Keratinocyte (primary cell): ENCODE data around the gene GBX2. TPM values are rescaled to one million over a fixed set of nuclear protein-coding genes. Genes with fewer than 3 reads are reported as not detected.

ENCODE experiments used
- DNase-seq: peaks from one replicate; pipeline ENCODE4 v3.0.0-alpha.2; 2011; ENCODE audit warnings: low read depth, missing footprints, low spot score
- FAIRE-seq: peaks from 2 replicates; lab custom pipeline; 2011; peaks lifted over from hg19 to GRCh38; lab: Jason Lieb, UNC
- H2AFZ ChIP-seq: 2 replicates; pipeline ENCODE4 v1.6.0; 2012; ENCODE audit warnings: low read length, control low read depth, inconsistent platforms; ENCODE audit not compliant: control insufficient read depth
- H3K27ac ChIP-seq: 2 replicates; pipeline ENCODE4 v1.5.1; 2011; ENCODE audit warnings: low read length; ENCODE audit not compliant: control insufficient read depth, insufficient read depth
- H3K27me3 ChIP-seq: 3 replicates; pipeline ENCODE4 v1.6.0; 2011; ENCODE audit warnings: low read length; ENCODE audit not compliant: control insufficient read depth, insufficient read depth; ENCODE audit errors: extremely low read depth
- H3K36me3 ChIP-seq, 2 experiments: 2 replicates in 1 of 2; 3 replicates in 1 of 2; pipeline ENCODE4 v1.5.1; 2011; ENCODE audit warnings: low read length in 2 of 2, mild to moderate bottlenecking in 1 of 2; ENCODE audit not compliant: control insufficient read depth in 2 of 2, insufficient read depth in 2 of 2; ENCODE audit errors: extremely low read depth in 1 of 2
- H3K4me1 ChIP-seq: 3 replicates; pipeline ENCODE4 v1.5.1; 2011; ENCODE audit warnings: low read length; ENCODE audit not compliant: control insufficient read depth, insufficient read depth; ENCODE audit errors: extremely low read depth
- H3K4me2 ChIP-seq: 3 replicates; pipeline ENCODE4 v1.6.0; 2011; ENCODE audit warnings: low read depth, low read length; ENCODE audit not compliant: control insufficient read depth, insufficient read depth; ENCODE audit errors: extremely low read depth
- H3K4me3 ChIP-seq, 3 experiments: fragments of 200-600 bp in 1 of 3; sonication (generic) in 1 of 3; 2 replicates in 2 of 3; 3 replicates in 1 of 3; pipeline ENCODE4 v1.5.1; 2011 to 2016; ENCODE audit warnings: low read length in 3 of 3, mild to moderate bottlenecking in 3 of 3, control low read depth in 2 of 3, inconsistent platforms in 1 of 3, low read depth in 1 of 3, mixed read lengths in 1 of 3, mixed run types in 1 of 3, moderate library complexity in 1 of 3; ENCODE audit not compliant: control insufficient read depth in 2 of 3, insufficient read depth in 2 of 3; ENCODE audit errors: extremely low read depth in 1 of 3
- H3K79me2 ChIP-seq: 2 replicates; pipeline ENCODE4 v1.6.0; 2012; ENCODE audit warnings: low read length; ENCODE audit not compliant: control insufficient read depth, insufficient read depth
- H3K9ac ChIP-seq: 3 replicates; pipeline ENCODE4 v1.6.0; 2011; ENCODE audit warnings: low read length; ENCODE audit not compliant: control insufficient read depth, insufficient read depth; ENCODE audit errors: extremely low read depth
- H3K9me1 ChIP-seq: 3 replicates; pipeline ENCODE4 v1.6.0; 2011; ENCODE audit warnings: low read length; ENCODE audit not compliant: control insufficient read depth, insufficient read depth; ENCODE audit errors: extremely low read depth
- H3K9me3 ChIP-seq: 2 replicates; pipeline ENCODE4 v1.5.1; 2012; ENCODE audit warnings: low read depth, low read length; ENCODE audit not compliant: control insufficient read depth
- H4K20me1 ChIP-seq: 3 replicates; pipeline ENCODE4 v1.6.0; 2011; ENCODE audit warnings: low read length; ENCODE audit not compliant: control insufficient read depth, insufficient read depth; ENCODE audit errors: extremely low read depth
- CTCF ChIP-seq, 3 experiments: IDR thresholded peaks in 1 of 3; conservative IDR thresholded peaks in 1 of 3; optimal IDR thresholded peaks in 1 of 3; 2 replicates in 2 of 3; 3 replicates in 1 of 3; pipeline versions ENCODE3 to v1.5.1; 2011; ENCODE audit warnings: low read length in 3 of 3, mild to moderate bottlenecking in 3 of 3, moderate library complexity in 2 of 3, control low read depth in 1 of 3, inconsistent platforms in 1 of 3; ENCODE audit not compliant: insufficient read depth in 2 of 3; ENCODE audit errors: extremely low read depth in 1 of 3
- EZH2 ChIP-seq: IDR thresholded peaks from one replicate; pipeline ENCODE4 v1.6.1; 2012; ENCODE audit warnings: inconsistent platforms, mild to moderate bottlenecking, low read length, moderate library complexity
- dilution Hi-C: fragments of 300-500 bp; cut with MboI; formaldehyde crosslinking; loops from one replicate; pipeline ENCODE4 v1.7.0; 2020; ENCODE audit warnings: low sequenced_read_pairs; ENCODE audit not compliant: extremely low pct_ligation_motif_present
- polyA plus RNA-seq, 5 experiments: library from polyadenylated mRNA; depleted of rRNA in 3 of 5; stranded (reverse) in 3 of 5; stranded (forward) in 1 of 5; unstranded in 1 of 5; fragments of >200 nt; gene quantifications; 1 replicate in 1 of 5; 2 replicates in 3 of 5; 3 replicates in 1 of 5; pipeline versions ENCODE4 v1.2.1 to v1.2.3, GENCODE V29; 2011 to 2012; ENCODE audit warnings: missing spikeins in 2 of 5, low read depth in 1 of 5, low replicate concordance in 1 of 5

Gene GBX2
- polyA plus RNA-seq, 1 donor (not counting 4 experiments of a cell fraction or from before 2014, with no cell fraction given), result 0.17 TPM

GRCh38 chr2:236184701-236185100 is 16.5 kb upstream of the GBX2 start:
- FAIRE-seq, result no peak
- Histone ChIP-seq H4K20me1 (no peaks in the 10 kb centered on the region), H3K9me1 (no peaks in the 10 kb centered on the region), H3K4me2 (no peak overlapping the region), H3K27ac (no peak overlapping the region), H3K4me1 (peaks cover 10% of the 10 kb centered on the region), H3K9ac (no peak overlapping the region), H3K4me3 (no peak overlapping the region), H2AFZ (no peak overlapping the region), H3K27me3 (no peaks in the 10 kb centered on the region), H3K9me3 (no peaks in the 10 kb centered on the region), H3K79me2 (no peaks in the 10 kb centered on the region), H3K36me3 (no peaks in the 10 kb centered on the region)
- TF ChIP-seq EZH2, result no peak
- TF ChIP-seq CTCF (optimal IDR thresholded peaks at IDR 0.05 in 1 of 3, IDR thresholded peaks at IDR 0.05 in 1 of 3, conservative IDR thresholded peaks at IDR 0.05 in 1 of 3; ENCODE audit: extremely low read depth in 1 of 3, insufficient read depth in 2 of 3, low read length in 3 of 3), result no peak
- no peak for DNase-seq
- dilution Hi-C loops, result no loop called here

GRCh38 chr2:236180831-236181453 is 12.8 kb upstream of the GBX2 start:
- Histone ChIP-seq H3K36me3 (no peaks in the 10 kb centered on the region), H3K4me3 (peak overlapping the region in 1 of 3 experiments; percentile 51), H3K4me2 (peak overlapping the region; percentile 85), H3K9me3 (no peaks in the 10 kb centered on the region), H3K27me3 (no peaks in the 10 kb centered on the region), H3K9me1 (no peaks in the 10 kb centered on the region), H4K20me1 (no peaks in the 10 kb centered on the region), H2AFZ (no peak overlapping the region), H3K9ac (no peak overlapping the region), H3K27ac (no peak overlapping the region), H3K4me1 (peaks cover 23% of the 10 kb centered on the region), H3K79me2 (no peaks in the 10 kb centered on the region)
- TF ChIP-seq EZH2 (no peak), CTCF (optimal IDR thresholded peaks at IDR 0.05 in 1 of 3, IDR thresholded peaks at IDR 0.05 in 1 of 3, conservative IDR thresholded peaks at IDR 0.05 in 1 of 3; ENCODE audit: extremely low read depth in 1 of 3, insufficient read depth in 2 of 3, low read length in 3 of 3) (peak; percentile 55 to 66 (median 64))
- dilution Hi-C loops, result no loop called here
- no peak for DNase-seq
- no peak for FAIRE-seq
